HEK293T (cell line): ENCODE results near the gene SCARB1.

ENCODE experiments used
- CTCF ChIA-PET: fragments of 350-600 bp; formaldehyde crosslinking; extraction: SDS; loops from one replicate; lab custom pipeline; 2021; ENCODE audit warnings: antibody characterized with exemption, inconsistent platforms; lab: Yijun Ruan, JAX
- POLR2A ChIA-PET: fragments of 350-600 bp; formaldehyde crosslinking; extraction: SDS; loops from one replicate; lab custom pipeline; 2020; ENCODE audit warnings: antibody characterized with exemption, inconsistent platforms; lab: Yijun Ruan, JAX
- DNase-seq: peaks from one replicate; pipeline ENCODE4 v3.0.0; 2012; ENCODE audit warnings: mixed read lengths; ENCODE audit errors: extremely low spot score
- ARNT ChIP-seq: fragments of 450-650 bp; IDR thresholded peaks from 2 replicates; pipeline ENCODE4 v1.6.1; 2017; ENCODE audit warnings: mild to moderate bottlenecking
- BHLHE40 ChIP-seq: fragments of 450-650 bp; IDR thresholded peaks from 2 replicates; pipeline ENCODE4 v1.6.1; 2016; ENCODE audit warnings: mild to moderate bottlenecking, moderate library complexity, borderline replicate concordance
- CTBP1 ChIP-seq: fragments of 450-650 bp; IDR thresholded peaks from 2 replicates; pipeline ENCODE4 v1.6.1; 2016; ENCODE audit warnings: borderline replicate concordance
- ELF4 ChIP-seq: fragments of 450-650 bp; IDR thresholded peaks from 2 replicates; pipeline ENCODE4 v1.6.1; 2017; ENCODE audit warnings: antibody characterized with exemption
- FOXA1 ChIP-seq: fragments of 450-650 bp; IDR thresholded peaks from 2 replicates; pipeline ENCODE4 v1.6.1; 2016; ENCODE audit warnings: mild to moderate bottlenecking
- FOXK2 ChIP-seq: fragments of 450-650 bp; IDR thresholded peaks from 2 replicates; pipeline ENCODE4 v1.6.1; 2016; ENCODE audit warnings: mild to moderate bottlenecking
- FOXM1 ChIP-seq: fragments of 450-650 bp; IDR thresholded peaks from 2 replicates; pipeline ENCODE4 v1.6.1; 2017; ENCODE audit warnings: mild to moderate bottlenecking, borderline replicate concordance
- HDGF ChIP-seq: fragments of 450-650 bp; IDR thresholded peaks from 2 replicates; pipeline ENCODE4 v1.6.1; 2017; ENCODE audit warnings: antibody characterized with exemption, borderline replicate concordance
- L3MBTL2 ChIP-seq: fragments of 450-650 bp; conservative IDR thresholded peaks from 2 replicates; pipeline ENCODE4 v1.6.1; 2016; ENCODE audit warnings: mild to moderate bottlenecking
- LEF1 ChIP-seq: fragments of 450-650 bp; IDR thresholded peaks from 2 replicates; pipeline ENCODE4 v1.6.1; 2017; ENCODE audit warnings: mild to moderate bottlenecking, borderline replicate concordance
- NFRKB ChIP-seq: fragments of 450-650 bp; IDR thresholded peaks from 2 replicates; pipeline ENCODE4 v1.6.1; 2016; ENCODE audit warnings: mild to moderate bottlenecking, moderate library complexity
- SP1 ChIP-seq: fragments of 450-650 bp; IDR thresholded peaks from 2 replicates; pipeline ENCODE4 v1.6.1; 2017
- SUZ12 ChIP-seq: fragments of 450-650 bp; IDR thresholded peaks from 2 replicates; pipeline ENCODE4 v1.6.1; 2016; ENCODE audit warnings: mild to moderate bottlenecking
- TARDBP ChIP-seq: fragments of 450-650 bp; IDR thresholded peaks from 2 replicates; pipeline ENCODE4 v1.6.1; 2016
- ZNF384 ChIP-seq: fragments of 450-650 bp; IDR thresholded peaks from 2 replicates; pipeline ENCODE4 v1.6.1; 2016
- TF ChIP-seq, protein P1 (sequence below): fragments of 450-650 bp; IDR thresholded peaks from 2 replicates; pipeline ENCODE4 v1.6.1; 2016

SCARB1 gene

DNA sequence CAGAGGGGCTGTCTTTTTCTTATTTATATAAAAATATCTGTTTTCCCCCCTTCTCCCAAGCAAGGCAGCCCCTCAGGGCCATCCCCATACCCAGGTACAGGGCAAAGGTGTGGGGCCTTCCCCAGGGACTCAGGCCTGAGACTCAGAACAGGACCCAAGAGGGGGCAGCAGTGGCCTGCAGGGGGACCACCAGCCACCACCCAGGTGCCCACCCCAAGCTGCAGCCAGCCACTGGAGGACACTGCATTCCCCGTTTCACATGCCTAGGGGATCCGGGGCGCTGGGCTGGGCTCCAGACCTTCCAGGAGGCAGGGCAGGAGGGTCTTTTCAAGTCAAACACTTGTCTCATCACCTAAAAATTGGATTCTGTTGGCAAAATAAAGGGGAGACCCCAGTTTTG lies 83.3 kb downstream of the SCARB1 start:
- DNase-seq: no peak
- POLR2A ChIA-PET: no interaction called here
- TF ChIP-seq, protein P1, sequence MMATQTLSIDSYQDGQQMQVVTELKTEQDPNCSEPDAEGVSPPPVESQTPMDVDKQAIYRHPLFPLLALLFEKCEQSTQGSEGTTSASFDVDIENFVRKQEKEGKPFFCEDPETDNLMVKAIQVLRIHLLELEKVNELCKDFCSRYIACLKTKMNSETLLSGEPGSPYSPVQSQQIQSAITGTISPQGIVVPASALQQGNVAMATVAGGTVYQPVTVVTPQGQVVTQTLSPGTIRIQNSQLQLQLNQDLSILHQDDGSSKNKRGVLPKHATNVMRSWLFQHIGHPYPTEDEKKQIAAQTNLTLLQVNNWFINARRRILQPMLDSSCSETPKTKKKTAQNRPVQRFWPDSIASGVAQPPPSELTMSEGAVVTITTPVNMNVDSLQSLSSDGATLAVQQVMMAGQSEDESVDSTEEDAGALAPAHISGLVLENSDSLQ: no peak
- no peak for TF ChIP-seq BHLHE40
- TF ChIP-seq CTBP1: no peak
- TF ChIP-seq ELF4: no peak
- TF ChIP-seq TARDBP: no peak
- no peak for TF ChIP-seq SUZ12
- TF ChIP-seq HDGF: no peak
- TF ChIP-seq LEF1: no peak
- TF ChIP-seq ARNT: no peak
- no peak for TF ChIP-seq ZNF384
- no peak for TF ChIP-seq FOXM1
- TF ChIP-seq SP1: no peak
- no peak for TF ChIP-seq FOXA1
- no peak for TF ChIP-seq NFRKB
- CTCF ChIA-PET: no interaction called here

DNA sequence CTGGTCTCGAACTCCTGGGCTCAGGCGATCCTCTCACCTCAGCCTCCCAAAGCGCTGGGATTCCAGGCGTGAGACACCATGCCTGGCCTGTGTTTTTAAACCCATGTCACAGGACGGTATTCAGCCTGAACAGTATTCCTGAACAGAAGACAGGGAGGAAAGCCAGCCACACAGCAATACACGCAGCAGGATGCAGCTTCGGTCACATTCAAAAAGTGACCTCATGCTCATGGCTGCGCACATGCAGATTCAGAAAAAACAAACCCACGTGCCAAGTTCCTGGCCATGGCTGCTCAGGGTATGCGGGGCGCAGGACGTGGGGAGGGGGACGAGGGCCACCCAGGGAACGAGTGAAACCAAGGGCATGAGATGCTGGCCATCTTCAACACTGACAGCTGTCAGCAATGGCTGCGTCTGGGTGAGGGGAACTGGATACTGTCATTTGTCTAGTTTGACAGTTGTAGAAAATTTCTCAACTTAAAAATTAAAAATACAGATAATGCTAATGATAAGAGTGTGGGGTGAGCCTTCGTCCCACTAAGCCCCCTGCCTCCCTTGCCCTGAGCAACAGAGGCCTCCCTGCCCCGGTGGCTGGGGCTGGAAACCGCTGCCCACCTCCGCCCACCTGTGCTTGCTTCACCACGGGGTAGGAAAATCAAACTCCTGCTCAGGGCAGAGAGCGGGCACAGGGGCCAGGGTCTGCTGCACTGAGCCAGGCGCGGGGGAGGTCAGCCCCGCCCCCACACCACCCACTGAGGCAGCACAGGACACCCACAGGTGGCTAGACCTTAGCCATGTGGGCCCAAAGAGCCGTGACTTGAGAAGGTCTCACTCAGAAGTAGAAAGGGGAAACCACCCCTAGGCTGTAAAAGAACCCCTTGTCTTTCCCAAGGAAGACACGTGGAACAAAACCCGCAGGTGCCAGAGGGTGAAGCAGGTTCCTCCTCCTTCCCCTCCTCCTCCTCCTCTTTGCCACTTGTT lies 84.2 kb downstream of the SCARB1 start:
- CTCF ChIA-PET: no interaction called here
- POLR2A ChIA-PET: no interaction called here
- TF ChIP-seq FOXA1 (no peak), TARDBP (no peak), L3MBTL2 (no peak), FOXM1 (no peak), CTBP1 (no peak), HDGF (no peak), ELF4 (no peak), ARNT (no peak), NFRKB (no peak), FOXK2 (no peak)
- TF ChIP-seq, protein P1: no peak
- DNase-seq: no peak

DNA sequence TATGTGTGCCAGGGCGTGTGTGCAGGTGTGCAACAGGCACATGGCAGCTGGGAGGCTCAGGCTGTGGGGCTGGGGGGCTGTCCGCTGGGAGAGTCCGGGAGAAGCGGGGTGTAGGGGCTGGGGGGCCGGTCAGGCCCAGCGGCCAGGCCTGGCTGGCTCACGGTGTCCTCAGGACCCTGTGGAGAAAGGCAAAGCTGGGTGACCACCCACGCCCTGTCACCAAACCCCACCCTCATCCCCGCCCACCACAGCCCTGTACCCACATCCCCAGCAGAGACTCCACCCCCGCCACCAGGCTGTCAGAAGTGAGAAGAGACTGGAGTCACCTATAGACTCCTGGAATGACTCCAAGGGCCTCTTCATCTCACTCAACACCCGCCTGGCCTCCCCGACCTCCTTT lies 85.3 kb downstream of the SCARB1 start:
- ChIA-PET CTCF (no interaction called here), POLR2A (no interaction called here)
- DNase-seq: no peak

DNA sequence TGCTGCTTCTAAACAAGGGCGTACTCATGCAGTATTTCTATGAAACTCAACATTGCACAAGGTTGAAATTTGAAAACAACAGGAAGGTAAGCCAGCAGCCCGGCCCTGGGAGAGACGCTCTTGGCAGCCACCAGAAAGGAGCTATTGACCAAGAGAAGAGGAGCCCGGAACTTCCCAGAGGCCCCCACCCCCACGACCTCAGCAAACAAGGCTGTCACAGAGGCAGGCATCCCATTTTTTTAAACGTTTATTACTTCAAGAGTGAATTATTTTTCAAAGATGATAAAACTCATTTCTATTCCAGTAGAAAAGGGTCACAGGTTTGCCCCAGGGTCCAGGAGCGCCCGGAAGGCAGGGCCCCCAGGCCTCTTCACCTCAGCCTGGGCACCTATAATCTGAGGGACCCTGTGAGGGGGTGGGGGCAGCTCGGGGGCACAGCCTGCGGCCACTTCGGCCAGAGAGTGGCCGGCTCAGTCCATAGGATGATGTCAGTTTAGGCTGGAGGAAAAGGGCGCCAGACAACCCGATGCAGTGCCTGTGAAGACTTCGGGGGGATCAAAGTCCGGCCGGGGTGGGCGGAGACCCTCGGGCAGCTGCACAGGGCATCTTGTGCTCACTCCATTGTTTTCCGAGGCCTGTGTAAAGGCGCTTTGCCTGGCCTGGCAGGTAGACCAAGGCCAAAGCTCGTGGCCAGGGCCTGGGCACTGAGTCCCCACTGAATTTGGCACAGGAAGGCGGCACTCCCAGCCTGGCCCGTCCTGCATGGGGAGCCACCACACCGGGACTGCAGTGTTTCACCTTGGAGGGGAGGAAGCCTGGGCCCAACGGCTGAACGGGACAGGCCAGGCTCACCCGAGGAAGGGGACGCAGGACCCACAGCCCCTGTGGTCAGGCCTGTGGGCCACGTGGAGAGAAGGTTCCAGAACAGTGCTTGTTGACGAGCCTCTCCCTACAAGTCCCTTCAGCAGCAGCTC lies 86.0 kb downstream of the SCARB1 start:
- ChIA-PET POLR2A (no interaction called here), CTCF (no interaction called here)
- DNase-seq: no peak
- TF ChIP-seq CTBP1: no peak
- TF ChIP-seq SUZ12: no peak
- TF ChIP-seq, protein P1: no peak
- no peak for TF ChIP-seq ARNT
- no peak for TF ChIP-seq ZNF384
- no peak for TF ChIP-seq LEF1
- TF ChIP-seq SP1: no peak
- TF ChIP-seq BHLHE40: no peak
- TF ChIP-seq HDGF: no peak
- TF ChIP-seq L3MBTL2: no peak
- no peak for TF ChIP-seq FOXK2
- no peak for TF ChIP-seq ELF4
- no peak for TF ChIP-seq TARDBP
- no peak for TF ChIP-seq FOXA1
- no peak for TF ChIP-seq NFRKB

More for the DNA sequence above, 85.3 kb downstream of the SCARB1 start:
- TF ChIP-seq ZNF384 (no peak), SP1 (no peak), ELF4 (no peak), SUZ12 (no peak), FOXA1 (no peak), CTBP1 (no peak), LEF1 (no peak), L3MBTL2 (no peak), FOXM1 (no peak), FOXK2 (no peak), BHLHE40 (no peak), TARDBP (no peak), NFRKB (no peak), HDGF (no peak), ARNT (no peak)
- TF ChIP-seq, protein P1: no peak

DNA sequence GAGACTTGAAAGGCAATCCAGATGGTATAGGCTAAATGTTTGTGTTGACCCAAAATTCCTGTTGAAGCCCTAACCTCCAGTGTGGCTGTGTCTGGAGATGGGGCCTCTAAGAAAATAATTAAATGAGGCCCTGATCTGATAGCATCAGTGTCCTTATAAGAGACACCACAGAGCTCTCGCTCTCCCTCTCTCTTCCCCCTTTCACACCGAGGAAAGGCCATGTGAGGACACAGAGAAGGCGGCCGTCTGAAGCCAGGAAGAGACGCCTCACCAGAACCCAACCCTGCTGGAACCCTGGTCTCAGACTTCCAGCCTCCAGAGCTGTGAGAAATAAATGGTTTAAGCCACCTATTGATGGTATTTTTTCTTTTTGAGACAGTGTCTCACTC lies 87.5 kb downstream of the SCARB1 start:
- ChIA-PET CTCF (no interaction called here), POLR2A (no interaction called here)
- no peak for TF ChIP-seq ARNT
- TF ChIP-seq BHLHE40: no peak
- no peak for TF ChIP-seq SUZ12
- no peak for TF ChIP-seq ELF4
- TF ChIP-seq, protein P1: no peak
- TF ChIP-seq SP1: no peak
- no peak for TF ChIP-seq FOXM1
- TF ChIP-seq CTBP1: no peak
- TF ChIP-seq TARDBP: no peak
- no peak for TF ChIP-seq FOXA1
- TF ChIP-seq FOXK2: no peak
- no peak for TF ChIP-seq ZNF384
- no peak for DNase-seq
